GM21717 (cell line): ENCODE results near the gene ZBTB11.
"Not testable (repeated sequence)": the region's sequence is repeated elsewhere in the genome, so short reads cannot be mapped to it uniquely, and the experiment has no call there.

Source experiments
- ATAC-seq: cut with Tn5 transposase; IDR thresholded peaks from one replicate; pipeline ENCODE4 v1.9.1; 2021; ENCODE audit warnings: mild to moderate bottlenecking, moderate library complexity; ENCODE audit not compliant: unreplicated experiment

Gene ZBTB11, protein sequence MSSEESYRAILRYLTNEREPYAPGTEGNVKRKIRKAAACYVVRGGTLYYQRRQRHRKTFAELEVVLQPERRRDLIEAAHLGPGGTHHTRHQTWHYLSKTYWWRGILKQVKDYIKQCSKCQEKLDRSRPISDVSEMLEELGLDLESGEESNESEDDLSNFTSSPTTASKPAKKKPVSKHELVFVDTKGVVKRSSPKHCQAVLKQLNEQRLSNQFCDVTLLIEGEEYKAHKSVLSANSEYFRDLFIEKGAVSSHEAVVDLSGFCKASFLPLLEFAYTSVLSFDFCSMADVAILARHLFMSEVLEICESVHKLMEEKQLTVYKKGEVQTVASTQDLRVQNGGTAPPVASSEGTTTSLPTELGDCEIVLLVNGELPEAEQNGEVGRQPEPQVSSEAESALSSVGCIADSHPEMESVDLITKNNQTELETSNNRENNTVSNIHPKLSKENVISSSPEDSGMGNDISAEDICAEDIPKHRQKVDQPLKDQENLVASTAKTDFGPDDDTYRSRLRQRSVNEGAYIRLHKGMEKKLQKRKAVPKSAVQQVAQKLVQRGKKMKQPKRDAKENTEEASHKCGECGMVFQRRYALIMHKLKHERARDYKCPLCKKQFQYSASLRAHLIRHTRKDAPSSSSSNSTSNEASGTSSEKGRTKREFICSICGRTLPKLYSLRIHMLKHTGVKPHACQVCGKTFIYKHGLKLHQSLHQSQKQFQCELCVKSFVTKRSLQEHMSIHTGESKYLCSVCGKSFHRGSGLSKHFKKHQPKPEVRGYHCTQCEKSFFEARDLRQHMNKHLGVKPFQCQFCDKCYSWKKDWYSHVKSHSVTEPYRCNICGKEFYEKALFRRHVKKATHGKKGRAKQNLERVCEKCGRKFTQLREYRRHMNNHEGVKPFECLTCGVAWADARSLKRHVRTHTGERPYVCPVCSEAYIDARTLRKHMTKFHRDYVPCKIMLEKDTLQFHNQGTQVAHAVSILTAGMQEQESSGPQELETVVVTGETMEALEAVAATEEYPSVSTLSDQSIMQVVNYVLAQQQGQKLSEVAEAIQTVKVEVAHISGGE

DNA sequence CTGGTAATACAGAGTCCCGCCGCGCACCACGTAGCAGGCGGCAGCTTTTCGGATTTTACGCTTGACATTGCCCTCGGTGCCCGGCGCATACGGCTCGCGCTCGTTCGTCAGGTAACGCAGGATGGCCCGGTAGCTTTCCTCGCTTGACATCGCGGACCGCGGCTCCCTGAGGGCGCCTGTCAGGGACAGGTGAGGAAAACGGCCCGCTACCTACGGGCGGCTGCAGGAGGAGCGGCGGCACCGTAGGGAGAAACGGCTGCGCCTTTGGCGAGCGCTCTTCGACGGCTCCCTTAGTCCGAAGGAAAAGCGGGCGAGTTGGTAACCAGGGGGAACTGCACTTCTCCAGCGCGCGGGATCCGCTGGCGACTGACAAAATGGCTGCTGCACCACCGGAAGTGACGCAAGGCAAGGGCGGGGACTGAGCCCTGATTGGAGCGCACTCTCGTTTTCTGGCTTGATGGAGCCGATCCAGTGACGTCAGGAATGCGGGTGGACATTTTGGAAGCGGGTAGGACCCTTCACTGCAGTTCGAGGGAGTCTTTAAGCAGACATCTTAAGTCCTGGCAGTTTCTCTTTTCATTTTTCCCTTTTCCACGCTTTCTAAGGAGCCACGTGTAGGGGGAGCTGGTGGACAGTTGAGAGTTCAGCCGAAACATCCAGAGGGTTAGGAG is at the start of gene ZBTB11:
Gene ZBTB11 (minus strand): TSS at position 368 of the 671 bp plus-strand sequence. CDS start 218 bp downstream, at position 150.
- peak; percentile 75 for ATAC-seq

DNA sequence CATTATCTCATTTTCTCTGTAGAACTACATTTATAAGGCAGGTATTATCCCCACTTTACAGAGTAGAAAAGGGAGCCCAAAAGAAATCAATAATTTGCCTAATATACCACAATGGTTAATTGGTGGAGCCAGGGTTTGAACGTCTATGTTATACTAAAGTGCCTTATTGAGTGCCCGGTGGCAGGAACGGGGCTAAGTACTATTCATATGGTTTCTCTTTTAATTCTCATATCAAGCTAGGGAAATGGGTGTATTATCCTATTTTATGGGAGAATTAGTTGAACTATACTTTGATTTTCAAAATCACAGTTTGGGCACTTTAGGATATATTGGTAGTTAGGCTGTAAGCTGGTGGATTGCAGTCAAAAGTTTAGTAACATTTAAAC is 49.0 kb upstream of the ZBTB11 start:
- no peak for ATAC-seq

GRCh38 chr3:101725194-101725889 is 48.4 kb upstream of the ZBTB11 start:
- peak; percentile 20 for ATAC-seq

DNA sequence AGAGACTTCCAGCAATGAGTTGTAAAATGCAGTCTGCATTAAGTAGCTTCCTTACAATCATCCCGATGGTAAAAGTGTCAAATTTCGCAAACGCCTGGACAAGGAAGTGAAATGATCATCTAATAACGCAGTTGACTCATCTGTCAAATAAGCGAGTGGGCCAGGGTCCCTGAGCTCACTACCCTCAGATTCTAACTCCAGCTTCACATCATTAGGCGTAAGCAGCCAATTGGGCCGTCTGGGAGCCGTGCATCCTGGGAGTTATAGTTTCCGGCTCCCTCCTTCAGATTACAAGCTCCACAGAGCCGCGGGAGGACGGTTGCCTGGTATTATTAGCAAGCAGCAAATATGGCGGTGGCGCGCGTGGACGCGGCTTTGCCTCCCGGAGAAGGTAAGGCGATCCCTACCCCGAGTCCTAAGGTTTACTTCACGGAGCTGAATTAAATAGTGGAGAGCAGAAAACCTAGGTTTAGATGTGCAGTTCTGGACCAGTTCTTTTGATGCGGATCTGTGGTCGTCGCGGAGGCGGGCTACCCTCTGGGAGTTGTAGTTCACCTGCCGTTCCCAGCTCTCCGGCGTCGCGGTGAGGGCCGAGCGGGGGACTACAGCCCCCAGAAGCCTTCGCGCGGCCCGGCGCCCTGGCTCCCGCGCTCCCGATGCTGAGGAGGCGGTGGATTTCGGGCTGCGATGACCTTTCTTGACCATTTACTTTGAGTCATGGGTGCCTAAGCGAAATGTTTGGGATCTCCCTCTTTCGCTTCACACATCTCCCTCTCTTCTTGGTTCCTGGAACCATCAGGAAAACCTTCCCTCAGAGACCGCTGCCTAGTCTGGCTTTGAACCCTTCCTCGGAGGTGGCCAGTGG is 47.6 kb upstream of the ZBTB11 start, which contains the start of gene CEP97:
Gene CEP97 (plus strand): TSS at position 286 of the 865 bp plus-strand sequence. CDS start 63 bp downstream, at position 349.
- ATAC-seq = peak; percentile 90

- peak; percentile 63 for ATAC-seq
These were observed 45.7 kb upstream of the ZBTB11 start for GRCh38 chr3:101722394-101723173.

DNA sequence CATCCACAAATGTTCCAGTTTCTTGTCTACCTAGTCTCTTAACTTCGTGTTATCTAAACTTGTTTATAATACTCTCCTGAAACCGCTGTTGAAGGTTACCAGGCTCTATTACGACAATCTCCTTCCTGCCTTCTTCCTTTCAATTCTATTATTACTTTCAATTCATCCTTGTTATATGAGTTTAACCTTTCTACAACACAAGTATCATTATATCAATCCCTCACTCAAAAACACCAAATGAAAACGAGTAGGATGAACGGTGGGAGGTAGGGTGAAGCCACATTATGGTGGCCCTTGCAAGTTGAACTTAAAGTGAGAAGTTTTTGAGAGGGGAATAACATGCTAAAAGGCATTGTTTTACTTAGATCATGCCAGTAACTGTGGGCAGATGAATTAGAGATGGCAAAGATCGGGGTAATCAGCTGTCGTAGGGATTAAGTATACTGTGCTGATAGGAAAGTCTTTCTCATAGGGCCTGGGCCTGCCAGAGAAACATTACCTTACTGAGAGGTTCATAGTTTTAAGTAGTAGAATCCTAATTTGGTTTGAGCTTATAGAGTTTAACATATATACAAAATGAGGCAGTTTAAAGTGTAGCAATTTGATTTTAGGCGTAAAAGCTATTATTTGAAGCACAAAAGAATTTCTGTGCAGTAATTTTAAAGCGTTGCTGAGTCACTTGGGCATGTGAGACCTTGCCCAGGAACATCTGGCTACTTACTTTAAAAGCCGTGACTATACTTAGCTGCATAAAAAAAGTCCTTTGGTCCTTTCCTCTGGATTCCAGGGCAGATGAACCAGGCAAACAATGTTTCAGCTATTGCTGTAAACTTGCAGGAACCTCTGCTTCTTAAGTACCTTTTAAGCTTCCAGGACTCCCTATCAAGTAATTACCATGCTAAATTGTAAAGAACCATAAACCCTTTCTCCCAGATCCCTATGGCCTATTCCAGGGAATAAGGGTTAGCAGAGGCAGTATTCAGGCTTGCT is 44.2 kb upstream of the ZBTB11 start:
- ATAC-seq = no peak

GRCh38 chr3:101719604-101720185 is 42.8 kb upstream of the ZBTB11 start:
- no peak for ATAC-seq

GRCh38 chr3:101718455-101718854 is 41.5 kb upstream of the ZBTB11 start:
- no peak for ATAC-seq

DNA sequence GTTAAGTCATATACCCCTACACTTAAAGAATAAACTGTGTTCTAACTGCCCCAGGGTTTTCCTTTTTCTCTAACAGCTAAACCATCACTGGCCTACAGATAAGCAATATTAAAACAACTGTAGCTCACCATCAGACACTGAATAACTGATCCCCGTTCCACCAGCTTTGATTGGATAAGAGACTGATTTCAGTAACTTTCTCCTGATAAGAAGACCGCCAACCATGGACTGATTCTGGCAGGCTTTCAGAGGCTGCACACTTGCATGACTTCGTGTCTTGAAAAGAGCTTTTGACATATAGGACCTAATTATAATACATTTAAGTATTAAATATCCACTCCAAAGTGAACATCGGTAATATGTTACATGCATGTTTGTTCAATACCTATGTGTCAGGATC is 32.2 kb upstream of the ZBTB11 start:
- ATAC-seq = no peak

DNA sequence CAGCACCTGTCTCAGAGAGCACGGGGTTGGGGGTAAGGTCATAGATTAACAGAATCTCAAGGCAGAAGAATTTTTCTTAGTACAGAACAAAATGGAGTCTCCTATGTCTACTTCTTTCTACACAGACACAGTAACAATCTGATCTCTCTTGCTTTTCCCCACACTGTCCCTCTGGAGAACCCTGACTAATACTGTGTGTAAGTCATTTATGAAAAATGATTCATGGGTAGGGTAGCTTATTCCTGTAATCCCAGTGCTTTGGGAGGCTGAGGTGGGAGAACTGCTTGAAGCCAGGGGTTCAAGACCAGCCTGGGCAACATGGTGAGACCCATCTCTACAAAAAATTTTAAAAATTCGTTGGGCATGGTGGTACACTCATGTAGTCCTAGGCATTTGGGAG is 27.7 kb upstream of the ZBTB11 start:
- not testable (repeated sequence) for ATAC-seq

GRCh38 chr3:101703169-101703568 is 26.2 kb upstream of the ZBTB11 start:
- ATAC-seq = no peak

DNA sequence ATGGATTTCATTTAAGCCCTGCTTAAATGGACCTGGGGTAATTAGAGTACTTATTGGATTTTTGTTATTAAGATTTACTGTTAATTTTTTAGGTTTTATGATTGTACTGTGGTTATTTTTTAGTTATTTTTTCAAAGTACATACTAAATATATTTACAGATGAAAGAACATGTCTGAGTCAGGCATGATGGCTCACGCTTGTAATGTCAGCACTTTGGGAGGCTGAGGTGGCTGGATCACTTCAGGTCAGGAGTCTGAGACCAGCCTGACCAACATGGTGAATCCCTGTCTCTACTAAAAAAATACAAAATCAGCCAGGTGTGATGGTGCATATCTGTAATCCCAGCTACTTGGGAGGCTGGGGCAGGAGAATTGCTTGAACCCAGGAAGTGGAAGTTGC is 25.8 kb upstream of the ZBTB11 start:
- ATAC-seq = no peak

DNA sequence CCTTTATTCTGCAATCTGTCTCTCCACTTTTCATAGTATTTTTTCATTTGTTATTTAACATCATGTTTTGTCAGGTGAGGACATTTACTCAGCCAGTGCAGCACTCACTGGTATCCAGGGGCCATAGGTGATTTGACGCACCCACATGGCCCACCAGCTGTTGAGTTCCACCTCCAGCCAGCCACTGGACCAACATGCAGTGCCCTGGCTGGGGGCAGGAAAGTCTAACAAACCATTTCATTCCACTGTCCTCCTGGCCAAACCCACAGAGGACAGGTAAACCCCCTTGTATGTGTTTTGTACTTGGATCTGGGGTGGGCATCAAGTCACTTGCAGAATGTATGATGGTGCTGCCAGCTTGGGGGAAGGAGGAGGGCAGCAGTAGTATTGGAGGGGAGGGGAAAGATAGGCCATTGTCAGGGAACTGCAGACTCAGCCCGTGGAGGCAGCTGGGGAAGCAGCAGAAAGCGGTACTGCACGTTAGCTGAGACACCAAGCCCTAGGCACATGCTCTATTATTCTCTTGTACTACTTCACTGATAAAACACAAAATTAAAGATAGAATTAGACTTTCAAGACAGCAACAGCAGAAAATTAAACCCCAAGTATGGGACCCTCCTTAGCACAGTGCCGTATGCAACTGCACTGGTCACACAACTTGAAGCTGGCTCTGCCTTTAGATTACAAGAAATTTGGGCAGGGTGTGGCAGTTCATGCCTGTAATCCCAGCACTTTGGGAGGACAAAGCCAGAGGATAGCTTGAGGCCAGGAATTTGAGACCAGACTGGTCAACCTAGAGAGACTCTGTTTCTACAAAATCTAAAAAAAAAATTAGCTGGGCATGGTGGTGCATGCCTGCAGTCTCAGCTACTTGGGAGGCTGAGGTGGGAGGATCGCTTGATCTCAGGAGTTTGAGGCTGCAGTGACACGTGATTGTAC is 25.0 kb upstream of the ZBTB11 start:
- ATAC-seq = no peak

GRCh38 chr3:101695779-101696372 is 18.9 kb upstream of the ZBTB11 start:
- ATAC-seq = no peak

DNA sequence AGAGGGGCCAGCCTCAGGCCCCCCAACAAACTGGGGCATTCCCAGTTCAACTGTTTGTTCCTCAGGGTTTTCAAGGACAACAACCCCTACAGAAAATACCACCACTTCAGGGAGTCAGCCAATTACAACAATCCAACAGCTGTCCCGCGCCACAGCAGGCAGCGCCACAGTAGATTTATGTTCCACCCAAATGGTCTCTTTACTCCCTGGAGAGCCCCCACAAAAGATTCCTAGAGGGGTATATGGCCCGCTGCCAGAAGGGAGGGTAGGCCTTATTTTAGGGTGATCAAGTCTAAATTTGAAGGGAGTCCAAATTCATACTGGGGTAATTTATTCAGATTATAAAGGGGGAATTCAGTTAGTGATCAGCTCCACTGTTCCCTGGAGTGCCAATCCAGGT is 17.9 kb upstream of the ZBTB11 start:
- ATAC-seq = not testable (repeated sequence)
